GM23248 (cell line): ENCODE data around the gene LIMS2. TPM values are rescaled to one million over a fixed set of nuclear protein-coding genes. Genes with fewer than 3 reads are reported as not detected.

Source experiments
- DNase-seq: peaks from one replicate; pipeline ENCODE4 v3.0.0-alpha.2; 2015
- H2AFZ ChIP-seq: fragments of 200-600 bp; sonication (generic); 2 replicates; pipeline ENCODE4 v1.6.1; 2016; ENCODE audit warnings: antibody characterized with exemption
- H3F3A ChIP-seq: fragments of 200-600 bp; sonication (generic); 2 replicates; pipeline ENCODE4 v1.6.1; 2016; ENCODE audit warnings: mild to moderate bottlenecking, antibody characterized with exemption, mixed run types; ENCODE audit not compliant: insufficient read depth
- H3K27ac ChIP-seq: fragments of 200-600 bp; sonication (generic); 2 replicates; pipeline ENCODE4 v1.5.1; 2016; ENCODE audit warnings: mild to moderate bottlenecking
- H3K27me3 ChIP-seq: fragments of 200-600 bp; sonication (generic); replicated peaks from 2 replicates; pipeline ENCODE4 v1.6.1; 2016; ENCODE audit warnings: mild to moderate bottlenecking; ENCODE audit not compliant: insufficient read depth
- H3K36me3 ChIP-seq: fragments of 200-600 bp; sonication (generic); 2 replicates; pipeline ENCODE4 v1.6.1; 2016; ENCODE audit warnings: low read depth, mild to moderate bottlenecking
- H3K4me1 ChIP-seq: fragments of 200-600 bp; sonication (generic); 2 replicates; pipeline ENCODE4 v1.6.1; 2016; ENCODE audit warnings: mild to moderate bottlenecking; ENCODE audit not compliant: insufficient read depth
- H3K4me2 ChIP-seq: fragments of 200-600 bp; sonication (generic); one replicate; pipeline ENCODE4 v1.6.1; 2016; ENCODE audit warnings: mild to moderate bottlenecking; ENCODE audit not compliant: unreplicated experiment
- H3K4me3 ChIP-seq: fragments of 200-600 bp; sonication (generic); 2 replicates; pipeline ENCODE4 v1.5.1; 2016; ENCODE audit warnings: mild to moderate bottlenecking
- H3K79me2 ChIP-seq: fragments of 200-600 bp; sonication (generic); 2 replicates; pipeline ENCODE4 v1.6.1; 2016; ENCODE audit warnings: mild to moderate bottlenecking; ENCODE audit not compliant: insufficient read depth
- H3K9ac ChIP-seq: fragments of 200-600 bp; sonication (generic); 2 replicates; pipeline ENCODE4 v1.6.1; 2016; ENCODE audit warnings: mild to moderate bottlenecking
- H3K9me2 ChIP-seq: fragments of 200-600 bp; sonication (generic); 2 replicates; pipeline ENCODE4 v1.6.1; 2016; ENCODE audit warnings: mixed run types, mild to moderate bottlenecking, moderate library complexity; ENCODE audit not compliant: insufficient read depth
- H3K9me3 ChIP-seq: fragments of 200-600 bp; sonication (generic); one replicate; pipeline ENCODE4 v1.6.1; 2017; ENCODE audit warnings: low read depth
- H4K20me1 ChIP-seq: fragments of 200-600 bp; sonication (generic); 2 replicates; pipeline ENCODE4 v1.6.0; 2016; ENCODE audit not compliant: insufficient read depth
- EZH2 ChIP-seq: fragments of 200-600 bp; sonication (generic); IDR thresholded peaks from 2 replicates; pipeline ENCODE4 v1.6.1; 2018; ENCODE audit warnings: antibody characterized with exemption, mild to moderate bottlenecking; ENCODE audit not compliant: insufficient read depth, poor library complexity, severe bottlenecking
- EZH2phosphoT487 ChIP-seq: fragments of 200-600 bp; sonication (generic); IDR thresholded peaks from 2 replicates; pipeline ENCODE4 v1.6.1; 2018; ENCODE audit warnings: antibody characterized with exemption, moderate library complexity, mild to moderate bottlenecking, low read depth; ENCODE audit not compliant: insufficient read depth
- WGBS, 2 experiments: methylation state at CpG; one replicate each; pipeline ENCODE4 v1.1.6; 2015 to 2017; ENCODE audit warnings: low lambda C conversion rate in 2 of 2, low coverage in 1 of 2; ENCODE audit errors: missing lambda C conversion rate in 2 of 2; 5-methylcytosine and 5-hydroxymethylcytosine counted together
- in situ Hi-C: fragments of 300-500 bp; cut with MboI; formaldehyde crosslinking; loops from 2 replicates; pipeline ENCODE4 v1.15.0; 2020
- polyA plus RNA-seq: library from polyadenylated mRNA; unstranded; fragments of >200 nt; fragmentation: Nextera tagmentation; extraction: Ambion mirVana; gene quantifications from 2 replicates; pipeline ENCODE4 v1.2.1, GENCODE V29; 2016
- total RNA-seq: library from RNA; depleted of rRNA; stranded (reverse); fragments of >200 nt; shearing (Covaris generic); gene quantifications from 2 replicates; pipeline ENCODE4 v1.2.3, GENCODE V29; 2014

The LIMS2 gene
- total and polyA plus RNA-seq, 2 experiments from 2014 or later = 7.2 to 30.4 TPM

DNA sequence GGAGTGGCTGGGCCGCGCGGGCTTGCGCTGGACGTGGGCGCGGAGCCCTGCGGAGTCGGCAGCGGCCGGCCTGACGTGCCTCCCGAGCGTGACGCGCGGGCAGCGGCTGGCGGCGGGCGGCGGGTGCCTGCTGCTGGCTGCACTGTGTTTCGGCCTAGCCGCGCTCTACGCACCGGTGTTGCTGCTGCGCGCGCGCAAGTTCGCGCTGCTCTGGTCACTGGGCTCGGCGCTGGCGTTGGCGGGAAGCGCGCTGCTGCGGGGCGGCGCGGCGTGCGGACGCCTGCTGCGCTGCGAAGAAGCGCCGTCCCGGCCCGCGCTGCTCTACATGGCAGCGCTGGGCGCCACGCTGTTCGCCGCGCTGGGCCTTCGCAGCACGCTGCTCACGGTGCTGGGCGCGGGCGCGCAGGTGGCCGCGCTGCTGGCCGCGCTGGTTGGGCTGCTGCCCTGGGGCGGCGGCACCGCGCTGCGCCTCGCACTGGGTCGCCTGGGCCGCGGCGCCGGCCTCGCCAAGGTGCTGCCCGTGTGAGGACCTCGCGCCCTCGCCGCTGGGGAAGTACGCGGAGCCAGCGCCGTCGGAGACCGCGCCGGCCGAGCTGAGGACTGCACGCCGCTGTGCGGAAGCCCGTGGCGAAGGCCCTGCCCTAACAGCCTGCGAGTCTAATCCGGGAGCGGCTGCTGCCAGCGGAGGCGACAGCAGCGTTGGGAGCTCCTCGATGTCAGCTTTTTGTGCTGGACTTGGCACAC lies 26.5 kb upstream of the LIMS2 start:
- TF ChIP-seq EZH2phosphoT487 (no peak), EZH2 (no peak)

GRCh38 chr2:127701193-127701650 lies 25.9 kb upstream of the LIMS2 start, which contains the start of gene SFT2D3:
Gene SFT2D3, plus strand, starts transcription at chr2:127701497. Its CDS starts 32 bp downstream, at chr2:127701529.
- H3K27me3 ChIP-seq = no peaks in the 10 kb centered on the region
- in situ Hi-C loops = no loop called here
- H3K9me2 ChIP-seq = no peaks in the 10 kb centered on the region
- H3K79me2 ChIP-seq = peaks cover 26% of the 10 kb centered on the region
- no peaks in the 10 kb centered on the region for H3K9me3 ChIP-seq
- peak; percentile 96 for DNase-seq
- peak within 1 kb of the TSS; percentile 71 for H3K4me3 ChIP-seq
- no peaks in the 10 kb centered on the region for H3K36me3 ChIP-seq
- H3F3A ChIP-seq = peaks cover 31% of the 10 kb centered on the region
- peak within 1 kb of the TSS; percentile 86 for H2AFZ ChIP-seq
- H3K4me1 ChIP-seq = peaks cover 36% of the 10 kb centered on the region
- H3K4me2 ChIP-seq = peak within 1 kb of the TSS; percentile 90
- peak within 1 kb of the TSS; percentile 91 for H3K27ac ChIP-seq
- H4K20me1 ChIP-seq = no peaks in the 10 kb centered on the region
- peak within 1 kb of the TSS; percentile 85 for H3K9ac ChIP-seq
- WGBS, 2 experiments = 1 to 2% methylated on average over 38 to 44 of the region's 44 CpGs
- TF ChIP-seq EZH2phosphoT487 = no peak
- no peak for TF ChIP-seq EZH2

More for the DNA sequence above, 26.5 kb upstream of the LIMS2 start:
- no peaks in the 10 kb centered on the region for H3K27me3 ChIP-seq
- H3K9me3 ChIP-seq = no peaks in the 10 kb centered on the region
- DNase-seq = peak; percentile 92
- WGBS, 2 experiments = 1 to 2% methylated on average over 62 to 81 of the region's 108 CpGs
- peaks cover 33% of the 10 kb centered on the region for H3F3A ChIP-seq
- peaks cover 26% of the 10 kb centered on the region for H3K79me2 ChIP-seq
- H3K27ac ChIP-seq = peak overlapping the region; percentile 91
- no peaks in the 10 kb centered on the region for H4K20me1 ChIP-seq
- in situ Hi-C loops = no loop called here
- H3K4me2 ChIP-seq = peak overlapping the region; percentile 90
- no peaks in the 10 kb centered on the region for H3K36me3 ChIP-seq
- H3K9me2 ChIP-seq = no peaks in the 10 kb centered on the region
- H3K4me3 ChIP-seq = peak overlapping the region; percentile 71
- H3K9ac ChIP-seq = peak overlapping the region; percentile 85
- H2AFZ ChIP-seq = peak overlapping the region; percentile 86
- peaks cover 36% of the 10 kb centered on the region for H3K4me1 ChIP-seq

DNA sequence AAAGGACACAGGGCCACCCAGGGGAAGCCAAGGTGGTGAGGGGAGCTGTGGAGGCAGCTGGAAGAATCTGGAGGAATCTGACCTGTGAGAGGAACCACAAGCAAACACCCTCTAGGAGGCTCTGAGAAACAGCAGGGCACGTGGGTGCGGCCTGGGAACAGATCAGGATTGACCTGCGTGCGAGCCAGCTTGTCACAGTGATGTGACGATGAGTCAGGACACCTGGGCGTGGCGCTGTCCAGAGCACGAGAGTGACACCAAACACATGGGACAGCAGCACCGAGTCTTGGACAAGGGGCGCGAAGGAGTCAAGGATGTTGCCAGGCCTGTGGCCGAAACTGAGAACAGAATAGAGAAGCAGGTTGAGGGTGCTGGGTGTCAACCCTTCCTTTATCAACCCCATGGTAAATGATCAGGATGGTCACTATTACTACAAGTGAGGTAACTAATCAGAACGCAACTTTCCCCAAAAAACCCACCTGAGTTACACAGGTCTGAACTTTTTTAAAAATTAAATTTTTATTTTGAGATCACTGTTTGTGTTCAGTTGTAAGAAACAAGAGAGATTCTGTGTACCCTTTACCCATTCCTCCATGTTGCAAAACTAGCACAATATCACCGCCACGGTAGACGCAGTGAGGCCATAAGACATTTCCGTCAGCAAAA lies 25.3 kb upstream of the LIMS2 start:
- H3K4me2 ChIP-seq = peak overlapping the region; percentile 90
- peaks cover 25% of the 10 kb centered on the region for H3F3A ChIP-seq
- H3K27ac ChIP-seq = peak overlapping the region; percentile 91
- H3K4me3 ChIP-seq = peak overlapping the region; percentile 71
- peak overlapping the region; percentile 85 for H3K9ac ChIP-seq
- DNase-seq = peak; percentile 21
- H3K36me3 ChIP-seq = no peaks in the 10 kb centered on the region
- H4K20me1 ChIP-seq = no peaks in the 10 kb centered on the region
- H3K79me2 ChIP-seq = peaks cover 26% of the 10 kb centered on the region
- H3K9me3 ChIP-seq = no peaks in the 10 kb centered on the region
- peaks cover 33% of the 10 kb centered on the region for H3K4me1 ChIP-seq
- H3K27me3 ChIP-seq = no peaks in the 10 kb centered on the region
- TF ChIP-seq EZH2phosphoT487 (no peak), EZH2 (no peak)
- WGBS, 2 experiments = 53 to 56% methylated on average over 17 of the region's 17 CpGs
- H2AFZ ChIP-seq = peak overlapping the region; percentile 86
- H3K9me2 ChIP-seq = no peaks in the 10 kb centered on the region
- in situ Hi-C loops = no loop called here

GRCh38 chr2:127698553-127699355 lies 23.4 kb upstream of the LIMS2 start:
- WGBS, 2 experiments = 96% methylated on average over 26 to 27 of the region's 27 CpGs

More at GRCh38 chr2:127698553-127699355, 23.4 kb upstream of the LIMS2 start:
- TF ChIP-seq EZH2phosphoT487 (no peak), EZH2 (no peak)
- H4K20me1 ChIP-seq = no peaks in the 10 kb centered on the region
- peaks cover 15% of the 10 kb centered on the region for H3K79me2 ChIP-seq
- no peaks in the 10 kb centered on the region for H3K36me3 ChIP-seq
- H3K27me3 ChIP-seq = no peaks in the 10 kb centered on the region
- no peak for DNase-seq
- H3K9ac ChIP-seq = no peak overlapping the region
- no peak overlapping the region for H3K4me3 ChIP-seq
- H3K4me2 ChIP-seq = no peak overlapping the region
- peaks cover 8% of the 10 kb centered on the region; the same call in 1 of the 2 replicates for H3F3A ChIP-seq
- no peak overlapping the region for H2AFZ ChIP-seq
- no peaks in the 10 kb centered on the region for H3K9me3 ChIP-seq
- in situ Hi-C loops = no loop called here
- no peaks in the 10 kb centered on the region for H3K9me2 ChIP-seq
- H3K27ac ChIP-seq = no peak overlapping the region
- H3K4me1 ChIP-seq = peaks cover 18% of the 10 kb centered on the region
